Subcutaneous abdominal adipose tissue (tissue), 5 donors: ENCODE data around the gene PADI4.

ENCODE experiments used
- H3K27ac ChIP-seq: one replicate; pipeline ENCODE4 v1.7.0; 2013; ENCODE audit warnings: low read depth, mild to moderate bottlenecking, inconsistent platforms, low read length, moderate library complexity
- H3K27me3 ChIP-seq, 5 donors: one replicate each; pipeline ENCODE4 v1.7.0; 2013; ENCODE audit warnings: low read length in 5 of 5, inconsistent platforms in 1 of 5; ENCODE audit not compliant: control insufficient read depth in 5 of 5, insufficient read depth in 4 of 5
- H3K36me3 ChIP-seq, 5 donors: one replicate each; pipeline ENCODE4 v1.7.0; 2013; ENCODE audit warnings: low read length in 5 of 5; ENCODE audit not compliant: control insufficient read depth in 5 of 5, insufficient read depth in 5 of 5
- H3K4me1 ChIP-seq, 5 donors: one replicate each; pipeline ENCODE4 v1.7.0; 2013; ENCODE audit warnings: low read length in 5 of 5, mild to moderate bottlenecking in 3 of 5, moderate library complexity in 1 of 5; ENCODE audit not compliant: control insufficient read depth in 5 of 5, insufficient read depth in 5 of 5
- H3K4me3 ChIP-seq, 5 donors: one replicate each; pipeline ENCODE4 v1.7.0; 2013; ENCODE audit warnings: low read length in 5 of 5, low read depth in 1 of 5
- H3K9ac ChIP-seq, 5 donors: one replicate each; pipeline ENCODE4 v1.7.0; 2013; ENCODE audit warnings: low read length in 5 of 5, mild to moderate bottlenecking in 4 of 5, moderate library complexity in 3 of 5
- H3K9me3 ChIP-seq, 5 donors: one replicate each; pipeline ENCODE4 v1.7.0; 2013; ENCODE audit warnings: low read length in 5 of 5; ENCODE audit not compliant: control insufficient read depth in 5 of 5
- donor health status: healthy.
- donor health status: healthy.
- donor health status: healthy.
- donor health status: healthy.
- donor health status: healthy.

PADI4 gene

GRCh38 chr1:17270891-17271765 lies 36.9 kb upstream of the PADI4 start:
- no peak overlapping the region for H3K9ac ChIP-seq
- H3K27ac ChIP-seq, result no peak overlapping the region
- peaks cover 3 to 15% (median 8%) of the 10 kb centered on the region in 5 donors for H3K27me3 ChIP-seq
- no peaks in the 10 kb centered on the region for H3K4me1 ChIP-seq
- H3K36me3 ChIP-seq, result no peaks in the 10 kb centered on the region
- H3K4me3 ChIP-seq, result no peak overlapping the region
- H3K9me3 ChIP-seq, result no peaks in the 10 kb centered on the region

DNA sequence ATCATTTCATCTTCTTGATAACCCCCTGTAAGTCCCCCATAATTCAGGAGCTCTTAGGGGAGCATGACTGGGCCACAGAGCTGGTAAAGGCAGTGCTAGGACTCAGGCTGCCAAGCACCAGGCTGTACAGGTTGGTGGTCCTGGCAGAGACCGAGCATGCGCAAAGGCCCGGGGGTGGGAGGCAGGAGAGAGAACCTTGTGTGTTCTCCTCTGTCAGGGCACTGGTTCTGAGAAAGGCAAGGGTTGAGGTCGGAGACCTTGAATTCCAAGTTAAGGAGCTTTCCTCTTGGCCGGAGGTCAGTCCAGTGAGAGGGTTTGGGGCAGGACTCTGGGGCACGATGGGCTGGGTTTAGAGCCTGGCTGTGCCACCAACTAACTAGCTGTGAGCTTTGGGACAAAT lies 35.9 kb upstream of the PADI4 start:
- Histone ChIP-seq H3K9me3 (no peaks in the 10 kb centered on the region), H3K36me3 (no peaks in the 10 kb centered on the region), H3K27ac (no peak overlapping the region), H3K4me3 (no peak overlapping the region), H3K4me1 (no peaks in the 10 kb centered on the region), H3K9ac (no peak overlapping the region), H3K27me3 (peaks cover 8 to 15% (median 13%) of the 10 kb centered on the region in 5 donors)

GRCh38 chr1:17272646-17273045 lies 35.4 kb upstream of the PADI4 start:
- Histone ChIP-seq H3K9ac (no peak overlapping the region), H3K9me3 (no peaks in the 10 kb centered on the region), H3K4me1 (no peaks in the 10 kb centered on the region), H3K36me3 (no peaks in the 10 kb centered on the region), H3K27me3 (peaks cover 8 to 17% (median 15%) of the 10 kb centered on the region in 5 donors), H3K27ac (no peak overlapping the region), H3K4me3 (no peak overlapping the region)

- H3K9me3 ChIP-seq, result no peaks in the 10 kb centered on the region
- H3K4me1 ChIP-seq, result no peaks in the 10 kb centered on the region
- H3K9ac ChIP-seq, result no peak overlapping the region
- no peak overlapping the region for H3K27ac ChIP-seq
- peaks cover 8 to 19% (median 15%) of the 10 kb centered on the region in 5 donors for H3K27me3 ChIP-seq
- H3K36me3 ChIP-seq, result no peaks in the 10 kb centered on the region
- H3K4me3 ChIP-seq, result no peak overlapping the region
Observed at GRCh38 chr1:17273096-17273495, 34.9 kb upstream of the PADI4 start.

GRCh38 chr1:17274186-17275170 lies 33.5 kb upstream of the PADI4 start:
- no peaks in the 10 kb centered on the region for H3K4me1 ChIP-seq
- H3K27me3 ChIP-seq, result peaks cover 8 to 23% (median 15%) of the 10 kb centered on the region in 5 donors
- H3K9me3 ChIP-seq, result no peaks in the 10 kb centered on the region
- no peak overlapping the region for H3K27ac ChIP-seq
- no peaks in the 10 kb centered on the region for H3K36me3 ChIP-seq
- H3K9ac ChIP-seq, result no peak overlapping the region
- no peak overlapping the region for H3K4me3 ChIP-seq

DNA sequence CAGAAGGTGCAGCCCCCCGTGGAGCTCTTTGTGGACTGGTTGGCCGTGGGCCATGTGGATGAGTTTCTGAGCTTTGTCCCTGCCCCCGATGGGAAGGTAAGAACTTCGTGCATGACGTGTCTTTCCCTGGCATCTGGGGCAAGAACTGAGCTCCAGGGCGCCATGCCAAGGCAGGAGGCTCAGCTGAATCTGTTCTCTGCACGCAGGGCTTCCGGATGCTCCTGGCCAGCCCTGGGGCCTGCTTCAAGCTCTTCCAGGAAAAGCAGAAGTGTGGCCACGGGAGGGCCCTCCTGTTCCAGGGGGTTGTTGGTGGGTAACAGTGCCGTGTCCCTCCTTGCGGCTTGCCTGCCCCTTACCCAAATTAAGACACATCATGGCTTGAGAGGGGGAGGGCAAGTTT lies 31.4 kb upstream of the PADI4 start:
- Histone ChIP-seq H3K4me3 (no peak overlapping the region), H3K27ac (no peak overlapping the region), H3K9ac (no peak overlapping the region), H3K27me3 (peaks cover 9 to 31% (median 21%) of the 10 kb centered on the region in 5 donors), H3K9me3 (no peaks in the 10 kb centered on the region), H3K4me1 (no peaks in the 10 kb centered on the region), H3K36me3 (no peaks in the 10 kb centered on the region)

DNA sequence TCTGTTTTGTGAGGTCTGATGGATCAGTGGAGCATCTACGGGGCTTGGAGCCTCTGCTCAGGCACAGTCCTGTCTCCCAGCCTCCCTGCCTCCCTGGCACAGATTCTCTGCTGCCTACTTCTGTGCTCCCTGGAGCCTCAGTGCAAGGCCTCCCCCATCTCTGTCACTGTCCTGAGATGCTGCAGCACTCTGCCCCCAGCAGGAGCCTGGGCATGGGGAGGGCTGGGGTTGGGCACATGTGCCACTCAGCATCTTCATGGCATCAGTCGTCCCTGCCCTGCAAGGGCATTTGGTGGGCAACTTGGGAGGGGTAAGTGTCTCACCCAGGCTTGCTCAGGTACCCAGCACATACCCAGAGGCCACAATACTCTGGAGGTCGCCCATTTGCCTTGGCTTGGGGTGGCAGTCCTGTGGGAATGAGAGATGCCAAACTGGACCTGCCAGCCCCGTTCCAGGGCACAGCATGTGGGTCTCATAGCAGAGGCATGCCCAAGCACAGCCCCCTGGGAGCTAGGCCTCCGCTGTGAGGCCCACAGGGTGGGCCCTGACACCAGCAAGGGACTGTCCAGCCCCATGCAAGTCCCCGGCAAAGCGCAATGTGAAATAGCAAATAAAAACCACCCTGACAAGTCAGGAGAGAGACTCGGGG lies 30.4 kb upstream of the PADI4 start:
- no peaks in the 10 kb centered on the region for H3K4me1 ChIP-seq
- no peak overlapping the region for H3K27ac ChIP-seq
- no peaks in the 10 kb centered on the region for H3K36me3 ChIP-seq
- no peak overlapping the region for H3K4me3 ChIP-seq
- H3K27me3 ChIP-seq, result peaks cover 11 to 31% (median 22%) of the 10 kb centered on the region in 5 donors
- no peaks in the 10 kb centered on the region for H3K9me3 ChIP-seq
- peak overlapping the region in 1 of 5 donors; percentile 22 for H3K9ac ChIP-seq

DNA sequence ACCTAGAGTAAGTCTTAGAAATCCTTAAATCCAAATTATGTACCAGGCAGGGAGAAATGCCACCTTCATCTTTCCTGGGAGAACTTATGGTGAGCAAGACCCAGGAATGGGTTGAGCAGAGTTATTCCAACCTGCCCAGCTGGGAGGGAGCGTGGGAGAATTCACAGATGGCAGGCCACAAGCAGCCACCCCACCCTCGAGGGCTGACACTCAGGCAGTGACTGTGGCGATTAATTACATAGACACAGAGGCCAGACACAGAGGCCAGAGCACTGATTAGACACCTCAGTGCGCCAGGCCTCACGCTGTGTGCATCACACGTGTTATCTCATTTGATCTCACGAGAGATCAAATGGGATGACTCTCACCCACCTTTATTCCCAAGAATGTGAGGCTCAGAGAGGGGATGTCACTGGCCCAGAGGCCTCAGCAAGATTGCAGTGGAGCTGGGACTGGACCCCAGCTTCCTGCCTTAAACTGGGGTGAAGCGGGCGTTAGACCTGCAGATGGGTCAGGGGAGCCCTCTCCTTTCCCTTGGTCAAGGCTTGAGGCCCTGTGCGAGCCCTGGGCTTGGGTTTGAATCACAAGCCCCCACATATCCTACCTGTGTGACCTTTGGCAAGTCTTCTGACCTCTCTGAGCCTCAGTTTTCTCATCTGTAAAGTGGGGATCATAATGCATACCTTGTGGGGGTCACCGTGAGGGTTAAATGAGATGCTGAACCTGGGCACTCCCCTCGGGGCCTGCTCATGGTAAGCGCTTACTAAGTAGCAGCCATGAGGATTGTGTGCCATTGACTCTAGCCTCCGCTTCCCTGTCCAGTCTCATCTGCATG lies 28.8 kb upstream of the PADI4 start:
- no peaks in the 10 kb centered on the region for H3K9me3 ChIP-seq

DNA sequence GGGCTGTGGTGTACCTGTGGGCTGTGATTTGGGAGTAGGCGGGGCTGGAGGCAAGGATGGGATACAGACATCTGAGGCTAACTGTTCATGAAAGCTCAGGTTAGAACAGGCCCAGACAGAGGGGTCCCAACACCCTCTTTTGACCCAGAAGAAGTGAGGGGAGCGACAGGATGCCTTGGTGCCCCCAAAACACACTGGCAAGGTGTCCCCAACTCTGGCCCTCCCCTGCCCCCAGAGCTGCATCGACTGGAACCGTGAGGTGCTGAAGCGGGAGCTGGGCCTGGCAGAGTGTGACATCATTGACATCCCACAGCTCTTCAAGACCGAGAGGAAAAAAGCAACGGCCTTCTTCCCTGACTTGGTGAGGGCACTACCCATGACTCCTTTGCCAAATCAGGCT lies 27.6 kb upstream of the PADI4 start:
- no peaks in the 10 kb centered on the region for H3K4me1 ChIP-seq
- no peaks in the 10 kb centered on the region for H3K9me3 ChIP-seq
- H3K27ac ChIP-seq, result no peak overlapping the region
- H3K9ac ChIP-seq, result no peak overlapping the region
- H3K27me3 ChIP-seq, result peaks cover 8 to 37% (median 20%) of the 10 kb centered on the region in 5 donors
- H3K4me3 ChIP-seq, result no peak overlapping the region
- H3K36me3 ChIP-seq, result no peaks in the 10 kb centered on the region

More for the DNA sequence above, 28.8 kb upstream of the PADI4 start:
- Histone ChIP-seq H3K27me3 (peaks cover 9 to 39% (median 25%) of the 10 kb centered on the region in 5 donors), H3K4me1 (no peaks in the 10 kb centered on the region), H3K36me3 (no peaks in the 10 kb centered on the region), H3K27ac (no peak overlapping the region), H3K9ac (no peak overlapping the region), H3K4me3 (no peak overlapping the region)
